GM11168 (cell line): ENCODE results near the gene SPATS2.
"Not testable (repeated sequence)": the region's sequence is repeated elsewhere in the genome, so short reads cannot be mapped to it uniquely, and the experiment has no call there.

ENCODE experiments used
- in situ Hi-C: fragments of 300-500 bp; cut with MboI; formaldehyde crosslinking; loops from one replicate; pipeline ENCODE4 v1.12.0; 2022; ENCODE audit warnings: low sequenced_read_pairs; ENCODE audit not compliant: unreplicated experiment

The SPATS2 gene

DNA sequence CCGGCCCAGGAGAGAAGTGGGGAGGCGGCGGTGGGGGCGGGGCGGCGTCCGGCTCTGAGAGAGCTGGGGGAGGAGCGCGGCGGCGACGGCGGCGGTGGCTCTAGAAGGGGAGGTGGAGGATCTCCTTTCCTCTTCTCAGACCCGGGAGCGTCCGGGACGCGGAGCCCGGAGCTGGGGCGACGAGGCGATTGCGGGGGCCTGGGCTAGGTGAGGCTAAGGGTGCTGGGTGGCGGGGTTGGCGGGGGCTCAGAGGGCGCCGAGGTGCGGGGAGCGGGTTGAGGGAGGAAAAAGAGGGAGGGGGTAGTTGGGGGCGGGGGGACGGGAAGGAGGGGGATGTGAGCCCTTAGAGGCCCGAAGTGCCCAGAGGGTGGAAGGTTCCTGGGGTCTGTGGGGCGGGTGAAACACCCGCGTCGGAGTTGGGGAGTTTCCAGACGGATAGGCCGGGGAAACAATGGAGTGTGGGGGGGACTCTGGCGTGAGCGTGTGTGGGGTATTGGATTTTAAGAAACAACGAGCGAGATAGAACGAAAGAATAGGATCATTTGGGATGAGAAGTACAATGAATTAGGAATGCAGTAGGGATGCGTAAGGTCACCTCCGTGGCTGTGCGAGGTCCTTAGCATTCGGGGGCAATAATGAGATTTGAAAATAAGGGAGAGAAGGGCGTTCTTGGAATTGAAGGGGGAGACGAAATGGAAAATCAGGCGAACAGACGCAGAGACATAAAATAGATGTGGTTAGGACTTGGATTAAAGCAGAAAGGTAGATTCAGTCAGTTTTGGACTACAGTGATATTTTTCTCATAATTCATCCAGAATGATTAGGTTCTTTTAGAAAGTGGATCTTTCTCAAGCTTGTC is at the start of gene SPATS2:
SPATS2 (plus strand) TSS at position 82 of the 859 bp plus-strand sequence. CDS start 93,551 bp downstream, outside the sequence.
- in situ Hi-C loops, result loop anchor here (10.0 kb wide), 1 partner anchor 137 kb away; no protein-coding TSS in a partner anchor

- in situ Hi-C loops, result not testable (repeated sequence)
Measured at GRCh38 chr12:49320411-49321103, 46.7 kb upstream of the SPATS2 start.

GRCh38 chr12:49322367-49322707 is 44.9 kb upstream of the SPATS2 start:
- in situ Hi-C loops, result no loop called here

GRCh38 chr12:49322708-49323523 is 44.3 kb upstream of the SPATS2 start, which contains the start of gene TROAP:
TROAP (plus strand) TSS chr12:49323255; CDS start chr12:49323609, 354 bp downstream.
- in situ Hi-C loops, result no loop called here

GRCh38 chr12:49323524-49324097 is 43.7 kb upstream of the SPATS2 start:
- in situ Hi-C loops, result no loop called here

DNA sequence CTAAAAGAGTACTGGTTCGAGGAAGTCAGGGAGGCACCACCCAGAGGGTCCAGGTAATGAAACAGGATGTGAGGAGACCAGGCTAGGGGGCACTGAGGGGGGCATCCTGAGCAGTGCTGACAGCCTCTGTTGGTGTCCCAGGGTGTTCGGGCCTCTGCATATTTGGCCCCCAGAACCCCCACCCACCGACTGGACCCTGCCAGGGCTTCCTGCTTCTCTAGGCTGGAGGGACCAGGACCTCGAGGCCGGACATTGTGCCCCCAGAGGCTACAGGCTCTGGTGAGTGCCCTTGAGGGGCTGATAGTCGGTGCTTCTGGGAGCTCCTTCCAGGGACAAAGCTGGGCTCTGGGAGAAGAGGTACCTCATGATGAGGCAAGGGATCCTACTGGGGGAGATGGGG is 41.7 kb upstream of the SPATS2 start:
- in situ Hi-C loops, result no loop called here

GRCh38 chr12:49327368-49327767 is 39.9 kb upstream of the SPATS2 start:
- in situ Hi-C loops, result no loop called here

GRCh38 chr12:49327887-49328286 is 39.4 kb upstream of the SPATS2 start:
- in situ Hi-C loops, result no loop called here

DNA sequence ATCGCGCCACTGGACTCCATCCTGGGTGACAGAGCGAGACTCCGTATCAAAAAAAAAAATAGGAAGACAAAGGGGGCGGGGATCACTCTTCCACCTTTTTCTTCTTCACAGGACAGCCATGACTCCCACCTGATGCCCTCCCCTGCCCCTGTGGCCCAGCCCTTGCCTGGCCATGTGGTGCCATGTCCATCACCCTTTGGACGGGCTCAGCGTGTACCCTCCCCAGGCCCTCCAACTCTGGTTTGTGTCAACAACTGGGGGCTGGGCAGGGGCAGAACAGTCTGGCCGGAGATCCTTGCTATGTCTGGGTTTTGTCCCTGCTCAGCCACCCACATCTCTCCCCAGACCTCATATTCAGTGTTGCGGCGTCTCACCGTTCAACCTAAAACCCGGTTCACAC is 38.4 kb upstream of the SPATS2 start:
- in situ Hi-C loops, result no loop called here

DNA sequence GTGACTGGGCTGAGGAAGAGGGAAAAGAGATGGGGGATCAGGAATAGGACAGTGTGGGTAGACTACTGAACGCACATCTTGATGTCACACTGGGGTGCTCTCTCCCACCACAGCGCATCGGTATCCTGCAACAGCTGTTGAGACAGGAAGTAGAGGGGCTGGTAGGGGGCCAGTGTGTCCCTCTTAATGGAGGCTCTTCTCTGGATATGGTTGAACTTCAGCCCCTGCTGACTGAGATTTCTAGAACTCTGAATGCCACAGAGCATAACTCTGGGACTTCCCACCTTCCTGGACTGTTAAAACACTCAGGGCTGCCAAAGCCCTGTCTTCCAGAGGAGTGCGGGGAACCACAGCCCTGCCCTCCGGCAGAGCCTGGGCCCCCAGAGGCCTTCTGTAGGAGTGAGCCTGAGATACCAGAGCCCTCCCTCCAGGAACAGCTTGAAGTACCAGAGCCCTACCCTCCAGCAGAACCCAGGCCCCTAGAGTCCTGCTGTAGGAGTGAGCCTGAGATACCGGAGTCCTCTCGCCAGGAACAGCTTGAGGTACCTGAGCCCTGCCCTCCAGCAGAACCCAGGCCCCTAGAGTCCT is 37.1 kb upstream of the SPATS2 start:
- in situ Hi-C loops, result no loop called here

GRCh38 chr12:49330631-49331379 is 36.5 kb upstream of the SPATS2 start:
- in situ Hi-C loops, result no loop called here

GRCh38 chr12:49331380-49332222 is 35.7 kb upstream of the SPATS2 start:
- in situ Hi-C loops, result no loop called here

DNA sequence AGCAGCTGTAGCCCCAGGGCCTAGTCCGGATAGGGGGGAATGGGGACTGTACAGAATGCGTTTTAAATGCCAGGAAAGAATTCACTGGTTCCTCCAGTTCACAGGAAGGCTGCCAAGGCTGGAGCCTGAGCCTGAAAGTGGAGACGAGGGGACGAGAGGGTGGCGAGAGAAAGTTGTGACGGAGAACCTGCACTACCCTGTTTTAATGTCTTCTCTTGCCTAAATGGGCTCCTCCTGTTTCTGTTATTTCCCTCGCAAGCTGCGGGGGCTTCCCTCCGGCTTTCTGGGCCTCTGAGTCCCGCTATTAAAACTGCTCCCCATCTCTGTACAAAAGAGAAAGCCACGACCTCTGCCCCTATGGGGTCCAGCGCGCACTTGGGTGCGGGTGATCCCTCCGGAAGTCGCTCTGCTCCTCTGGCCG is 34.8 kb upstream of the SPATS2 start:
- in situ Hi-C loops, result no loop called here

DNA sequence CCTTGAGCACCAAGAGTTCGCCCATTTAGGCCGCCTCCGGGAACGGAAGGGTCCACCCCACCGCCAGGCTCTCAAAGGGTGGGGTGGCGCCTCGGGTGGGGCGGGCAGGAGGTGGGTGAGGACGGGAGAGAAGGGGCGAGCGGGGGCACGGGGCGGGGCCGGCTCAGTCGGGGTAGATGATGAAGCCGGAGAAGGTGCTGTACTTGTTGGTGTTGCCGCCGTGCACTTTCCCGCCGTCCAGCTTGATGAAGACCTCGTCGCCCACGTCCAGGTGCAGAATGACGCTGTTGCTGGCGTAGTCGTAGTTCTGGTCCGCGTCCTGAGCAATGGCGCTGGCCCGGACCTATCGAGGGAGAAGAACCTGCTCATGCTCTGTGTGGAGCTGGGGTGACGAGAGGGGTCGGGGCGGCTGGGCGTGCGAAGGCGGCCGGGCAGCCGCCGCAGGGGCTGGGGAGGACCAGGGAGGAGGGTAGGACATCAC is 34.3 kb upstream of the SPATS2 start:
- in situ Hi-C loops, result no loop called here

GRCh38 chr12:49333778-49334177 is 33.5 kb upstream of the SPATS2 start:
- in situ Hi-C loops, result not testable (repeated sequence)

DNA sequence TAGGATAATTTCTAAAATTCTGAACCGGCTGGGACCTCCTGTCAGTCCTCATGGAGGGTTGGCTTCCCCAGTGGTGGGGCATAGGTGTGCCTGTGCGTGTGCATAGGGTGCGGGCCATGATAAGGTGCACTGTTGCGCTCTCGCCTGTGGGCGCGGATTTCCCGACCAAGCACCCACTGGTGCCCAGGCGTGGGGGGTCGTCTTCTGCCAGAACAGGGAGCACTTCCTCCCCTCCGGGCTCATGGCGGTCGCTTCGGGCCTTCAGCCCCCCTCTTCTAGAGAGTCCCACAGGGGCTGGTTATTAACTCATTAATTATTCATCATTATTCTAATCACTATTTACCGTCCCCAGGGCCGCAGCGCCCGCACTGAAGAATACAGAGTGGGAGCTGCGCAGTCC is 33.0 kb upstream of the SPATS2 start:
- in situ Hi-C loops, result no loop called here

GRCh38 chr12:49334681-49335080 is 32.6 kb upstream of the SPATS2 start:
- in situ Hi-C loops, result loop anchor here (5.0 kb wide), 1 partner anchor 42 kb away; no protein-coding TSS in a partner anchor
